ENCODE results near the gene NMNAT2. TPM values are rescaled to one million over a fixed set of nuclear protein-coding genes. Genes with fewer than 3 reads are reported as not detected.

Gene NMNAT2
- total RNA-seq, 2 donors from 2014 or later, result 1.7 to 5.1 TPM

DNA sequence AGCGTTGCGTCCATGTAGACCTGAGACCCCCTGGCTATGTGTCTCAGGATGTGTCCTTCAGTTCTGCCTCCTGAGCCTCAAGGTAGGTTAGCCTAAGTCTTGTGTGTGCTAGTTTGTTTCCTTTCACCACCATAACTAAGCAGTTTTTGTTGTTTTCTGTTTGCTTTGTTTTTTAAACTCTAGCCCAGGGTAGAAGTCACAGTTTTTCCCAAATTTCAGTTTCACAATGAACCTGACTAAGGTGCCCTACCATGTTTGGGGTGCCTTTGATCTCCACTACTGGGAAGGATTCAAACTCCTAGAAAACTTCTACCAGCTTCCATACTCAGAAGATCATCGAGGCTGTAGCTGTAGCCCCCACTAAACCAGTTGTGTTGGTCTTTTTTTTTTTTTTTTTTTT, 39.3 kb upstream of the NMNAT2 start:
- H3K9ac ChIP-seq (ENCODE audit: extremely low read depth, low read length, poor library complexity, severe bottlenecking), result no peak overlapping the region
- no peaks in the 10 kb centered on the region for H3K9me3 ChIP-seq (ENCODE audit: control insufficient read depth, low read length)
- 95 to 100% methylated on average over 2 to 3 of the region's 3 CpGs for WGBS, 2 experiments (ENCODE audit: insufficient coverage in 1 of 2, insufficient read length in 1 of 2)
- no peaks in the 10 kb centered on the region for H3K36me3 Mint-ChIP-seq (ENCODE audit: low read depth)
- no peaks in the 10 kb centered on the region for H3K4me1 ChIP-seq (ENCODE audit: control insufficient read depth, insufficient read depth, low read length)
- no peak for TF ChIP-seq CTCF (conservative IDR thresholded peaks at IDR 0.05)
- H3K4me1 Mint-ChIP-seq, result no peaks in the 10 kb centered on the region
- no peak overlapping the region for H3K27ac ChIP-seq (ENCODE audit: low read depth, low read length)
- no peak overlapping the region for H3K27ac Mint-ChIP-seq
- DNase-seq, result no peak
- no peaks in the 10 kb centered on the region for H3K36me3 ChIP-seq (ENCODE audit: control insufficient read depth, insufficient read depth, low read length)
- no peaks in the 10 kb centered on the region for H3K27me3 ChIP-seq (ENCODE audit: control insufficient read depth, insufficient read depth, low read length, poor library complexity, severe bottlenecking)
- no peaks in the 10 kb centered on the region for H3K27me3 Mint-ChIP-seq (ENCODE audit: insufficient read depth)
- no peak overlapping the region for H3K4me3 ChIP-seq (ENCODE audit: low read length)
- H3K9me3 Mint-ChIP-seq, result no peaks in the 10 kb centered on the region
- H3K4me3 Mint-ChIP-seq, result no peak overlapping the region

- no peak for TF ChIP-seq CTCF (conservative IDR thresholded peaks at IDR 0.05)
- Mint-ChIP-seq H3K27ac (no peak overlapping the region), H3K27me3 (ENCODE audit: insufficient read depth) (no peaks in the 10 kb centered on the region), H3K36me3 (ENCODE audit: low read depth) (no peaks in the 10 kb centered on the region), H3K4me3 (no peak overlapping the region), H3K9me3 (no peaks in the 10 kb centered on the region), H3K4me1 (no peaks in the 10 kb centered on the region)
- H3K27me3 ChIP-seq (ENCODE audit: control insufficient read depth, insufficient read depth, low read length, poor library complexity, severe bottlenecking), result no peaks in the 10 kb centered on the region
- H3K27ac ChIP-seq (ENCODE audit: low read depth, low read length), result no peak overlapping the region
- no CpG with 5 or more reads among the region's 1 CpG for WGBS, 2 experiments (ENCODE audit: insufficient coverage in 1 of 2, insufficient read length in 1 of 2)
- no peak for DNase-seq
- no peaks in the 10 kb centered on the region for H3K4me1 ChIP-seq (ENCODE audit: control insufficient read depth, insufficient read depth, low read length)
- H3K36me3 ChIP-seq (ENCODE audit: control insufficient read depth, insufficient read depth, low read length), result no peaks in the 10 kb centered on the region
- no peaks in the 10 kb centered on the region for H3K9me3 ChIP-seq (ENCODE audit: control insufficient read depth, low read length)
- H3K4me3 ChIP-seq (ENCODE audit: low read length), result no peak overlapping the region
- H3K9ac ChIP-seq (ENCODE audit: extremely low read depth, low read length, poor library complexity, severe bottlenecking), result no peak overlapping the region
Observed at GRCh38 chr1:183456826-183457225, 38.6 kb upstream of the NMNAT2 start.

GRCh38 chr1:183454377-183454776, 36.2 kb upstream of the NMNAT2 start:
- 88 to 100% methylated on average over 1 of the region's 2 CpGs for WGBS, 2 experiments (ENCODE audit: insufficient coverage in 1 of 2, insufficient read length in 1 of 2)
- Mint-ChIP-seq H3K9me3 (no peaks in the 10 kb centered on the region), H3K27me3 (ENCODE audit: insufficient read depth) (no peaks in the 10 kb centered on the region), H3K27ac (no peak overlapping the region), H3K4me3 (no peak overlapping the region), H3K4me1 (no peaks in the 10 kb centered on the region), H3K36me3 (ENCODE audit: low read depth) (no peaks in the 10 kb centered on the region)
- H3K27ac ChIP-seq (ENCODE audit: low read depth, low read length), result no peak overlapping the region
- H3K27me3 ChIP-seq (ENCODE audit: control insufficient read depth, insufficient read depth, low read length, poor library complexity, severe bottlenecking), result no peaks in the 10 kb centered on the region
- DNase-seq, result no peak
- no peaks in the 10 kb centered on the region for H3K9me3 ChIP-seq (ENCODE audit: control insufficient read depth, low read length)
- no peak for TF ChIP-seq CTCF (conservative IDR thresholded peaks at IDR 0.05)
- no peak overlapping the region for H3K4me3 ChIP-seq (ENCODE audit: low read length)
- no peak overlapping the region for H3K9ac ChIP-seq (ENCODE audit: extremely low read depth, low read length, poor library complexity, severe bottlenecking)
- no peaks in the 10 kb centered on the region for H3K36me3 ChIP-seq (ENCODE audit: control insufficient read depth, insufficient read depth, low read length)
- H3K4me1 ChIP-seq (ENCODE audit: control insufficient read depth, insufficient read depth, low read length), result no peaks in the 10 kb centered on the region
